ENCODE data around the gene GRHPR. TPM values are rescaled to one million over a fixed set of nuclear protein-coding genes. Genes with fewer than 3 reads are reported as not detected.

The GRHPR gene
- total and polyA plus RNA-seq, 7 donors, result 72.2 to 138 (median 100) TPM

DNA sequence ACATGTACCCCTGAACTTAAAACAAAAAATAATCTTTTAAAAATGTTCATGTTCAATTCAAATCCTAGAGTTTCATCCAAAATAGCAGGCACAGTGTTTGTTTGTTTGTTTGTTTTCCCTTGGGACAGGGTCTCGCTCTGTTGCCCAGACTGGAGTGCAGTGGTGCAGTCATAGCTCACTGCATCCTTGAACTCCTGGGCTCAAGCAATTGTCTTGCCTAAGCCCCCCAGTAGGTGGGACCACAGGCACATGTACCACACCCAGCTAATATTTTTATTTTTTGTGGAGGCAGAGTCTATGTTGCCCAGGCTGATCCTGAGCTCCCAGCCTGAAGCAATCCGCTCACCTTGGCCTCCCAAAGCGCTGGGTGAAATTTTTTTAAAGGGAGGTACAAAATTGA is 58.3 kb downstream of the GRHPR start:
- no peak for DNase-seq
- H3K9me3 ChIP-seq, result no peaks in the 10 kb centered on the region
- H3K4me3 ChIP-seq, result no peak overlapping the region
- peaks cover 0 to 3% (median 0%) of the 10 kb centered on the region in 3 donors for H3K27me3 ChIP-seq (ENCODE audit: insufficient read depth in 3 of 3, low read length in 2 of 3)
- WGBS, 3 donors, result 84 to 85% (median 85%) methylated on average over 3 of the region's 3 CpGs
- ATAC-seq, result no peak
- no peak overlapping the region for H3K27ac ChIP-seq
- TF ChIP-seq, protein P1, sequence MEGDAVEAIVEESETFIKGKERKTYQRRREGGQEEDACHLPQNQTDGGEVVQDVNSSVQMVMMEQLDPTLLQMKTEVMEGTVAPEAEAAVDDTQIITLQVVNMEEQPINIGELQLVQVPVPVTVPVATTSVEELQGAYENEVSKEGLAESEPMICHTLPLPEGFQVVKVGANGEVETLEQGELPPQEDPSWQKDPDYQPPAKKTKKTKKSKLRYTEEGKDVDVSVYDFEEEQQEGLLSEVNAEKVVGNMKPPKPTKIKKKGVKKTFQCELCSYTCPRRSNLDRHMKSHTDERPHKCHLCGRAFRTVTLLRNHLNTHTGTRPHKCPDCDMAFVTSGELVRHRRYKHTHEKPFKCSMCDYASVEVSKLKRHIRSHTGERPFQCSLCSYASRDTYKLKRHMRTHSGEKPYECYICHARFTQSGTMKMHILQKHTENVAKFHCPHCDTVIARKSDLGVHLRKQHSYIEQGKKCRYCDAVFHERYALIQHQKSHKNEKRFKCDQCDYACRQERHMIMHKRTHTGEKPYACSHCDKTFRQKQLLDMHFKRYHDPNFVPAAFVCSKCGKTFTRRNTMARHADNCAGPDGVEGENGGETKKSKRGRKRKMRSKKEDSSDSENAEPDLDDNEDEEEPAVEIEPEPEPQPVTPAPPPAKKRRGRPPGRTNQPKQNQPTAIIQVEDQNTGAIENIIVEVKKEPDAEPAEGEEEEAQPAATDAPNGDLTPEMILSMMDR (IDR thresholded peaks at IDR 0.05), result no peak
- no peaks in the 10 kb centered on the region for H3K36me3 ChIP-seq (ENCODE audit: insufficient read depth in 1 of 2, low read depth in 1 of 2)
- intact Hi-C loops (cut with DNase I), result loop anchor here in 1 of 2 donors (10.0 kb wide), 3 partner anchors 94 to 914 kb away; partner anchors contain the start of genes ALDH1B1, EXOSC3 and FBXO10
- no peaks in the 10 kb centered on the region for H3K4me1 ChIP-seq

DNA sequence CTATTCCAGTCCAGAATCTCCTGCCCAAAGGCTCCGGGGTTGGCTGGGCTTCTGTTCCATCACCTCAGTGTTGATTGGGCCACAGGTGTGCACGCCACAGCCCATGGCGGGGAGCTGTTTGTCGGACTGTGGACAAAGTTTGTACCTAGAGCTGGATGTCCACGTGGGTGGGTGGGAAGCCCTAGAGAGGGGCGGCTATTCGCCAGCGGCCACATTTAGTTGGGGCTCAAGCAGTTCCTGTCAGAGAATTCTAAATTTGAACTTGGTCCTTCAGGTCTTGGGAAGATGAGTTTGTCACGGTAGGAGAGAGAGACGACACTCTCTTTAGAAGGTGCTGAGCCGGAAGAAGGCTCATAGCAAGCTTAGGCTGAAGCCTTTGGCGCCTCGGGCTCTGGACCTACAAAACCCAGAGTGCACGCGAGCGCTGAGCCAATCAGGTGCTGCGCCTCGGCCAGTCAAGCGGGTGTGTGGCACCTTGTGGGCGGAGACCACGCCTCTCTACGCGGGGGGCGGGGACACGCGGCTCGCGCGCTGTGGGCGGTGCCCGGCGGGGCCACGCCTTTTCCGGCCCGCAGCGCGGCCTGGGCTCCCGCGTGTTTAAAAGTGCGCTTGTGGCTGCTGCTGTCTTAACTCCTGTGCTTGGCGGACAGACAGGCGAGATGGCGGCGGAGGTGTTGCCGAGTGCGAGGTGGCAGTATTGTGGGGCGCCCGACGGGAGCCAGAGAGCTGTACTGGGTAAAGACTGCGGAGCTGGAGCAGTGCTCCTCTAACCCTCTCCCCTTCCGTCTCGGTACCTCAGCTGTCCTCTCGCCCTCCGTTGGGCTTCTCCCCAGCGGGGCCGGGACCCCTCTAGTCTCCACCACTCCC is 63.1 kb downstream of the GRHPR start, which contains the start of gene POLR1E:
Gene POLR1E, plus strand, starts transcription at position 560 of the 867 bp plus-strand sequence. Its CDS starts 100 bp downstream, at position 660.
- TF ChIP-seq, protein P1 (IDR thresholded peaks at IDR 0.05), result no peak
- ATAC-seq (peak; percentile 98 to 100 (median 99)), DNase-seq (peak; percentile 94 to 97)
- H3K9me3 ChIP-seq, result no peaks in the 10 kb centered on the region
- no peaks in the 10 kb centered on the region for H3K27me3 ChIP-seq (ENCODE audit: insufficient read depth in 3 of 3, low read length in 2 of 3)
- peak within 1 kb of the TSS; percentile 92 for H3K27ac ChIP-seq
- peak within 1 kb of the TSS; percentile 85 for H3K4me3 ChIP-seq
- peaks cover 0 to 28% of the 10 kb centered on the region in 2 donors for H3K36me3 ChIP-seq (ENCODE audit: insufficient read depth in 1 of 2, low read depth in 1 of 2)
- H3K4me1 ChIP-seq, result peaks cover 11% of the 10 kb centered on the region
- WGBS, 3 donors, result 4 to 5% (median 4%) methylated on average over 50 to 56 of the region's 56 CpGs
- intact Hi-C loops (cut with DNase I), result loop anchor here (5.0 to 10.0 kb wide), 4 partner anchors 52 to 909 kb away; partner anchors contain the start of genes ALDH1B1 (in 1 of the 2), EXOSC3 (in 1 of the 2) and FBXO10 (in 1 of the 2)

DNA sequence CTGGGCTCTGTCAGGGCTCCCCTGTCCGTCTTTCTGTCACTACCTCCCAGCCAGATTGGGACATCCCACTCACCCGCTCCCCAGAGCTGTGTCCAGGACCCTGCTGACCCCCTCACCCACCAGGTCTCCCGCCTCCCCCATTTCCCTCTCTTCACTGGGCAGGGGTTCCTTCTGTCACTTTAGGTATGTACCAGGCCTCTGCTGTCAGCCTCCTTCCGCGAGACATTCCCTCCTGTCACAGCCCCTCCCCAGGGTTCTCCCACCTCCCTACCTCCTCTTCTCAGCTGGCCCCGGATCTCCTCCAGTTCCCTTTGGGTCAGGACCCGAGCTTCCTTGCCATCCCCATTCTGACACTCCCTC is 63.7 kb downstream of the GRHPR start:
- 2 to 5% (median 3%) methylated on average over 7 of the region's 7 CpGs for WGBS, 3 donors
- no peak for DNase-seq
- peak in 2 of 4 donors; percentile 9 to 10 for ATAC-seq
- Histone ChIP-seq H3K4me3 (peak overlapping the region; percentile 85), H3K27me3 (ENCODE audit: insufficient read depth in 3 of 3, low read length in 2 of 3) (no peaks in the 10 kb centered on the region), H3K27ac (peak overlapping the region; percentile 92), H3K9me3 (no peaks in the 10 kb centered on the region), H3K4me1 (peaks cover 11% of the 10 kb centered on the region), H3K36me3 (ENCODE audit: insufficient read depth in 1 of 2, low read depth in 1 of 2) (peaks cover 0 to 34% of the 10 kb centered on the region in 2 donors)
- intact Hi-C loops (cut with DNase I), result loop anchor here (5.0 to 10.0 kb wide), 4 partner anchors 51 to 909 kb away; partner anchors contain the start of genes ALDH1B1 (in 1 of the 2), EXOSC3 (in 1 of the 2) and FBXO10 (in 1 of the 2)
- TF ChIP-seq, protein P1 (IDR thresholded peaks at IDR 0.05), result no peak

Other genes with a start within 250 kb of the GRHPR start
- 1 to 10 TPM; 5.2 to 6.0 (median 5.3) TPM for gene ZBTB5, start 42.8 kb downstream of the GRHPR start, total RNA-seq
- gene ZBTB5, start 42.8 kb downstream of the GRHPR start, polyA plus RNA-seq, result 1 to 10 TPM; 2.5 to 5.3 (median 3.0) TPM
- 10 to 100 TPM; 17.6 to 22.5 (median 21.8) TPM for gene POLR1E, start 63.3 kb downstream of the GRHPR start, total RNA-seq
- gene POLR1E, start 63.3 kb downstream of the GRHPR start, polyA plus RNA-seq, result 10 to 100 TPM; 12.1 to 21.6 (median 18.1) TPM
- gene FBXO10, start 153.7 kb downstream of the GRHPR start, total RNA-seq, result 10 to 100 TPM; 31.3 to 90.4 (median 43.0) TPM
- gene FBXO10, start 153.7 kb downstream of the GRHPR start, polyA plus RNA-seq, result 10 to 100 TPM; 12.1 to 32.5 (median 27.3) TPM
- 100 to 1,000 TPM in 2 of 4 donors, 10 to 100 TPM in 2; 65.2 to 104 (median 98.9) TPM for gene TOMM5, start 169.9 kb downstream of the GRHPR start, total RNA-seq
- 100 to 1,000 TPM; 144 to 280 (median 234) TPM for gene TOMM5, start 169.9 kb downstream of the GRHPR start, polyA plus RNA-seq
- 1 to 10 TPM; 1.4 to 6.1 (median 3.9) TPM for gene FRMPD1, start 228.3 kb downstream of the GRHPR start, total RNA-seq
- gene FRMPD1, start 228.3 kb downstream of the GRHPR start, polyA plus RNA-seq, result under 1 TPM; 0.48 to 0.84 (median 0.68) TPM

Data from psoas muscle (tissue), 8 donors.